Femur (tissue), 1 donor: ENCODE data around the gene CDK11A.
"Not testable (repeated sequence)": the region's sequence is repeated elsewhere in the genome, so short reads cannot be mapped to it uniquely, and the experiment has no call there.

Experiments used
- DNase-seq: peaks from one replicate; pipeline ENCODE4 v3.0.0-alpha.2; 2017

CDK11A gene

GRCh38 chr1:1715109-1715883 is 8.9 kb downstream of the CDK11A start:
- not testable (repeated sequence) for DNase-seq

DNA sequence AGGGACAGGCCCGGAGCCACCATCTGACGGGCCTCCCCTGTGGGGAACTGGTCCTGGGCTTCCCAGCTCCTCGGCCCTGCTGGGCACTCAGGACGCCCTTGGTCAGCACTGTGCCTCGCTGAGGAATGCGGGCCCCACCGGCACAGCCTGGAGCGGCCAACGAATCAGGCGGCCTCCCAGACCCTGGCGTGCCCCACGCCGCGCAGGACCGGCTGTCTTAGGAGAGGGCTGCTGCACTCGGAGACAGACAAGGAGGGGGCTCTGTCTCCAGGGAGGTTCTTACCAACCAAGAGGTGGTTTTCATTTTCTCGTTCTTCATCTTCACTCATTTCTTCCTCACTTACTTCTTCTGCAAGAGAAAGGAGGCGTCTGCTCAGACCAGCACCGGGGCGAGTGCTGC is 16.3 kb downstream of the CDK11A start:
- not testable (repeated sequence) for DNase-seq

DNA sequence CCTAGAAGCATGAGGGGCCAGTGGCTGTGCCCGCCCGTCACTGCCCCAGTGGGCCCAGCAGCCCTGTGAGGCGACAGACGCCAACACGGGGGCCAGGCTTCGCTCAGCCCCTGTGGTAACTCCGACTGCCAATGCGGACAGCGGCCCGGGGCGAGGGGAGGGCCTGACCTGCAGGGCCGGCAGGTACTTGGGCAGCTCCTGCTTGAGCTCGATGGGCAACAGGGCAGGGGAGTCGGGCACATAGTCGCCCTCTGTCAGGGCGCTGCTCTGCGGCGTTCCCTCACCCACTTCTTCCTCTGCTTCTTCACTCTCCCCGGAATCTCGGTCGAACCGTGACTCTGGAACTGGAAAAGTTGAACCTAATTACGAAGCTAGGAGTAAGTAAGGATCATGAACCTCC is 16.9 kb downstream of the CDK11A start:
- not testable (repeated sequence) for DNase-seq

- not testable (repeated sequence) for DNase-seq
Measured at GRCh38 chr1:1705623-1706022, 18.5 kb downstream of the CDK11A start.

DNA sequence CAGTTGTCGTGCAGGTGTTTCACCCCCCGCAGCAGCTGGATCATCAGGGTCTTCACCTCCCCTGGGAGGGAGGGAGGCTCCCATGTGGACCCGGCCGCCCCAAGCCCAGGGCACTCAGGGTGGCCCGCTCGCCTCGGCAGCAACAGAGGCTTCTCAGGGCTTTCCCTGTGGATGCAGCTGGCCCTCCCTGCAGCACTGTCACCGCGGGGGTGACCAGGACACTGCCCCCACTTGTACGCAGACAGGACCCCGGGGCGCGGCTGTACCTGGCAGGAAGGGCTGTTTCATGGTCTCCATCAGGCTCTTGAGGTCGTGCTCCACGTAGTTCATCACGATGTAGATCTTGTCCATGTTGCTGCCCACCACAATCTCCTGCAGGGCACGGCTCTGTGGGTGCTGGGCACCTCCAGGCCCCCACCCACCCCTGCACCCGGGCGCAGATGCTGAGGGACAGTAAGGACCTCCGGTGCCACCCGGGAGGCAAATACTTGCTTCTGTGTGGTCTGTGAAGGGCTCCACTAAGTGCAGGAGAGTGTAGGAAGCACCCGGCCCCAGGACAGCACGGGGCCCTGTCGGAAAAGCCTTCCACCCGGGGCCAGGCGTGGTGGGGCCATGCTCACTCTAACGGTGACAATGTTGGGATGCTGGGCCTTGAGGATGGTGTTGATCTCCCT is 19.7 kb downstream of the CDK11A start:
- DNase-seq: peak; percentile 9

GRCh38 chr1:1703796-1704195 is 20.4 kb downstream of the CDK11A start:
- peak; percentile 15 for DNase-seq

- not testable (repeated sequence) for DNase-seq
Measured at GRCh38 chr1:1702506-1702905, 21.7 kb downstream of the CDK11A start.

- DNase-seq: not testable (repeated sequence)
Measured at GRCh38 chr1:1700557-1700956, 23.6 kb downstream of the CDK11A start.

GRCh38 chr1:1700067-1700466 is 24.1 kb downstream of the CDK11A start:
- DNase-seq: not testable (repeated sequence)

- DNase-seq: not testable (repeated sequence)
Measured at GRCh38 chr1:1699061-1699460, 25.1 kb downstream of the CDK11A start.

DNA sequence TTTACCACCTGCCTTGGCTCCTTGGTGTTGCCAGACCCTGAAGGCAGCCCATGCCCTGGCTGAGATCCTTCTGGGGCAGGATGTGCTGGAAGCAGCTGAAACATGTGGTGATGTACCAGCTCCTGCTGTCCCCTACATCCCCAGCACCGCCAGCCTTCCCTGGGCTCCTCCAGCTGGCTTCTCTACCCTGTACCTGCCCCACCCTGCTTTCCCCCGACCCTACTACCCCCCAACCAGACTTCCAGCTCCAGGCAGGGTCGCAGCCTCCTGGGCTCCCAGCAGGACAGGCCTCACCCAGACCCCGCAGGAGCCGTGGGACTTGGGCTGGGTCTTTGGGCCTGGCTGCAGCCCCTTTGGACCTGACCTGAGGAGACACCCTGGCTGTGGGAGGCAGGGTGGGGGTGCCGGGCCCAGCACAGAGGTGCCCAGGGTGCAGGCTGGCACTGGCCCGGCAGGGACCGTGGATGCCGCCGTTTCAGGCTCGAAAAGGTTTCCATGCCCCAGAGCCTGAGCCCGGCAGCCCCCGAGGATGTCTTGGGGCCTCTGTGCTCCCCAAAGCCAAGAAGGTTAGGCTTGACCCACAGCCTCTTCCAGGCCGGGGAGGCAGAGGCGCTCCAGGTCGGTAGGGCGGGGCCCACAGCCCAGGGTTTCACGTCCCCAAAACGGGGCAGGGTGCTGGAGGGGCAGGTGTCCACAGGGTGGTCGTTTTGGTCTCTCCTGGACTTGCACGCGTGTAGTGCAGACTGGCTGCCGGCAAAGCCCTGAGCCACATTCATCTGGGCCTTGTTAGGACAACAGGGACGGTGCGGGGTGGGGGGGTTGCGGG is 26.6 kb downstream of the CDK11A start:
- peak; percentile 8 for DNase-seq

- peak; percentile 11 for DNase-seq
Measured at GRCh38 chr1:1696431-1697357, 27.5 kb downstream of the CDK11A start.

DNA sequence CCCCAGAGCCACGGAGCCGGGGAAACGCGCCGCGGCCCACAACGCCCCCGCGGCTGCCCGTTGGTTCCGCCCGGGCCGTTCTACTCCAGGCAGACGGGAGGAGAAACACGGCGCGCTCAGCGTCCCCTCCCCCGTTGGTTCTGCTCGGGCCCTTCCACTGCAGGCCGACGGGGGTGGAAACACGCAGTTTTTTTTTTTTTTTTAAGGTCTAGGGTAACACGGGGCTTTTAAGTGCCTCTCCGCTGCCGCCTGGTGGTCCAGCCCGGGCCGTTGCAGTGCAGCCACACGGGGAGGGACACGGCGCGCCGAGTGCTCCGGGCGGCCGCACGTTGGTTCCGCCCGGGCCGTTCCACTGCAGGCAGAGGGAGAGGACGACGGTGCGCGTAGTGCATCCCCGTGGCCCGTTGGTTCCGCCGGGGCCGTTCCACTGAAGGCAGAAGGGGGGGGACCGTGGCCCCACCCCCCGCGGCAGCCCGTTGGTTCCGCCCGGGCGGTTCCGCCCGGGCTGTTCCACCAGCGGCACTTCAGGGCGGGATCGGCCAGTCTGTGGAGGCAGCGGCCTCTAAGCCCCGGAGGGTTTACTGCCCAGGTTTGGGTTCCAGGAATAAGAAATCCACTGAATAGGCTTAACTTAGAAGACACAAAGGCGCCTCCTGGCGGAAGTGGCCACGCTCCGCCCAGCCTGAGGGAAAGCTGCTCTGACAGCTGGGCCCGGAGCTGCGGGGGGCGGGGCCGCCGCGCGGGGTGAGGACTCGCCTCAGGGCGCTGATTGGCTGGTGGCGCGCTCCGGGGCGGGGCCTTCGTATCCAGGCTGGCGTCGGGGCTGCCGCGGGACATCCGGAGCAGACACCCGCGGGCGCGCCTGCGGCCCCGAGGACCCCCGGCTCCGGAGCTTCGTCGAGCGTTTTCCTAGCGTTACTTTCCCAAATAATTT is 31.2 kb downstream of the CDK11A start, which contains the start of gene SLC35E2B:
TSS of gene SLC35E2B (minus strand) at position 82 of the 934 bp plus-strand sequence. CDS start 16,096 bp downstream, outside the sequence.
- DNase-seq: peak; percentile 96

GRCh38 chr1:1692324-1692713 is 31.8 kb downstream of the CDK11A start:
- DNase-seq: peak; percentile 86

GRCh38 chr1:1691443-1691842 is 32.7 kb downstream of the CDK11A start:
- not testable (repeated sequence) for DNase-seq

- DNase-seq: not testable (repeated sequence)
Measured at GRCh38 chr1:1689526-1689925, 34.6 kb downstream of the CDK11A start.

DNA sequence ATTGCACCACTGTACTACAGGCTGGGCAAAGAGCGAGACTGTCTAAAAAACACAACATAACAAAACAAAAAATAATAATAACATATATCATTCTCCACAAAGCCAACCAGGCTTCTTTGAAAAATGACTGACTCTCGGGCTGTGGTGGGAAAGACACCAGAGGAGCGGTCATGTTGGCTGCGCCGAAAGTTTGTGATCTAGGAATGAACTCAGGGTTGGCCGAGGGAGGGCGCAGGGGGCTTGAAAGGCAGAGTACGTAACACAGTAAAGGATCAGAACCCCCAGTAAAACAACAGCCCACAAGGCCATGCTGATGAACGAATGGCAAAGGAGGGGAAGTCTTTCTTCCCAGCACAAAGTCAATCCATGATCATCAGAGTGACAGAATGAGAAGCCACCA is 36.3 kb downstream of the CDK11A start:
- no peak for DNase-seq

- DNase-seq: no peak
Measured at GRCh38 chr1:1684031-1684681, 40.0 kb downstream of the CDK11A start.

GRCh38 chr1:1683104-1683905 is 40.9 kb downstream of the CDK11A start:
- no peak for DNase-seq

- no peak for DNase-seq
Measured at GRCh38 chr1:1680912-1681273, 43.3 kb downstream of the CDK11A start.
